ENCODE results near the gene YKT6.

YKT6 gene

DNA sequence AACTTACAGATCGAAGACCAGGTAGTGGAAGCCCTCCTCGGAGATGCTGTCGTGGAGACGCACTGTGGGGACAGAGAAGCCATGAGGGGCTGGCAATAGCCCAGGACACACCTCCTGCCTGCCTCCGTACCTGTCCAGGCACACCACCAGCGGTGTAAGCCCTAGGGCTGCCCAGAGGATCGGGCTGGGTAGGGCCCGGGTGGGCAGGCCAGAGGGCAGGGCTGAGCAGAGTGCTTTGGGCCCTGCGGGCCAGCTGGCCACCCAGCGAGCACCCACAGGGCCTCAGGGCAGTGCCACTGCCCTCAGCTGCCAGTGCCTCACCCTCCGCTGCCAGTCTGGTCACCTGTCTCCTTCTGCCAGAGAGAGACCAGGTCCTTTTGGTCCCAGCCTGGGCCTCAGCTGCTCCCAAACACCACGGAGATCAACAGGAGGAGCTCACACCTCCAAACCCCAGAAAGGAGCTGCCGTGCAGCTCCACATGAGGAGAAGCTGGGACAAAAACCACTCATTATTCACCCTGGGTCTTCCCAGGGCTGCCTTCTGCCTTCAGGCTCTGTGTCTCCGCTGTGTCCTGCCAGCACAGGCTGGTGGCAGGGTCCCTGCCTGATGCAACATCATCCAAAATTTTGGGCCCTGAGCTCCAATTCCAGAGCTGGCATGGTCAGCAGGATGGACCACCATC lies 58.2 kb downstream of the YKT6 start:
- no peak for DNase-seq (ENCODE audit: low read depth in 2 of 2)

DNA sequence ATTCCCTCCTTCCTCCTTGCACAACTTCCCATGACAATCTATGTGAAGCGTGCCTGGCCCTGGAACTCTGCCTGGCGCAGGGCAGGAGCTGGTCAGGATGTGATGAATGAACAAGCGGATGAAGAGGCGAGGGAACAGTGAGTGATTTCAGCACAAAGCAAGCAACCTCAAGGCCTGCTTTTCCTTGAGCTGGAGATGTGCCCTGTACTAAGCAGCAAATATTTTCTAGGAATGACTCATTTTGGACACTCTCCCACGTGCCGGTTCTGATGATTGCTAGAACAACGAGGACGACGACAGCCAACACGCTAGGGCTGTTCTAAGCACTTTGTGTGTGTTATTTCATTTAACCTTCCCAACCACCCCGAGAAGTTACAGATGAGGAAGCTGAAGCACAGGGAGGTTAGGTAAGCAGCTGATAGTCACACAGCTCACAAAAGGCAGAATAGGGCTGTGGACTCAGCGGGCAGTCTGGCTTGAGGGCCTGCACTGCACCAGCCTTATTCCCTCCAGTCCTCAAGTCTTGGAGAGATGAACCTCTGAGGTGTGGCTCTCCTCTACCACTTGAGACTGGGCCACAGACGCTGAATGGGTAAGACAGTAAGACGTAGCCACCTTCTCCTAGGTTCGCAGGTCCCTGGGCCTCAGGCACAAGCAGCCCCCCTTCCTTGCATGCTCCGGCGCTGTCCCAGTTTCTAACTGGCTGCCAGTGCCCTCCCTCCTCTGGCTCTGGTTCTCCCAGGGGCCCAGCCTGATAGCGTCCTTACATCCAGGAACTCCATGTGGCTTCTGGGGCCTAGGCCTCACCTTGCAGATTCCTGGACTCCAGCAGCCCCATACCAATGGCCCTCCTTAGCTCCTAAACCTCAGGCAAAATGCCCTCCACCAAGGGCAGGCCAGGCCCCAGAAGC lies 59.0 kb downstream of the YKT6 start:
- DNase-seq (ENCODE audit: low read depth in 2 of 2) = no peak

DNA sequence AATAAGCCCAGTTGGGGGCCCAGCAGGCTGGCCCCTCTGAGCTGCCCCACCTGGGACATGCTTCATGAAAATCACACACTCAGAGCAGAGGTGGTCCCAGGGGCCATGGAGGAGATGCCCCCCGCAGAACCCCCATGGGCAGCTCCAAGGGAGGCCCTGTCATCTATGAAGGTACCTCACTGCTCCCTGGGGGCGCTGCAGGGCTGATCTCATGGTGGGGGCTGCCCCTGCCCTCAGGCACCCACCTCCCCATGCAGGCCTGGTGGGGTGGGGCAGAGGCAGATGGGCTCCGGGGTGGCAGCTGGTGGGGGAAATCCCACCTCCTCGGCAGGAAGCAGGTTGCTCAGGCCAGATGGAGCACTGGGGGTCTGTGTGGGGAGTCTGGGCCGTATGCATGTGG lies 60.5 kb downstream of the YKT6 start:
- DNase-seq (ENCODE audit: low read depth in 2 of 2) = no peak

DNA sequence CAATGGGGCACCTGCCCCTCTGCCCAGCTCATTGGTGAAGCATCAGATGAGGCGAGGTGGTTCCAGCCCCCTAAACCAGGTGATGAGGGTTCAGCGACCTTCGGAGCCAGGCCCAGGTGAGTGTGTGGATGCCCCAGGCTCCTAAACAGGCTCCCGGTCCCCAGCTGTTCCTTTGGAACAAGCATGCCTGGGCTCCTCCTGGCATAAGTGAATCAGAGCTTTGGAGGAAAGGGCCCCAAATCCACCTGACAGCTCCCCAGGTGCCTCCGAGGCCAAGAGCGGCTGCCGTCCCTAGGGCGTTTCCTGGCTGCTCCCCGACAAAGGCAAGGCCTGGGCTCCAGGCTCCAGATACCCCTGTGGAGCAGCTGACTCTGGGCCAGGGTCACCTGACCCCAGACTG lies 61.3 kb downstream of the YKT6 start:
- no peak for DNase-seq (ENCODE audit: low read depth in 2 of 2)

DNA sequence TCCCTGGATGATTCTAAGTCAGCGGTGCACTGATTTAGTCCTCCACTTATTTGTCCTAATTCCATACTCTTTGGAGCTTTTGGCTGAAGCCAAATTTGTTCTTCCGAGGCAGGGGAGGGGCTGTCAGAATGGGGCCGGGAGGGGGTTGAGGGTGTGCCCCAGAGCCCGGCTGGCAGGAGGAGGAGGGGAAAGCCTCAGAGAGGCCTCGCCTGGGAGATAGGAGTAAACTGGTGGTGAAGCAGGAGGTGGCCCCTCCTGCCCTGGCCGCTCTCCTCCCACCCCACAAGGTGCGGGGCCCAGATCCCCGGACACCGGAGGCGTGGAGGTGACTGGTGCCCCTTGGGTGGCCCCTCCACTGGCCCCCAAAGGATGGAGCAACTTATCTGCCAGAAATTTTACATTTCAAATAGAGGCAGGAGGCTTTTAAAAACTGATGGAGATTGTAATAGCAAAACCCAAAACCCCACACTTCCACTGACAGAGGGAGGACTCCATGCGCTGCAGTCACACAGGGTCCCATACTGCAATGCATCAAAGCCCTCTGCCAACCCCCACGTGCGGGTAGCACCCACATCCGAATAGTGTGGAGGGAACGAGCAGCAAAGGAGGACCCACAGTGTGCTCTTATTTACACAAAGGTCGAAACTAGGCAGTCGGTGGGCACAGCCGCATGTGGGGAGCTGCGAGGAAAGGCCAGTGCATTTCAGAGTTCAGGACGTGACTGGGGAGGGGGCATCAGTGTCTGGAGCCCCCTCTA lies 62.7 kb downstream of the YKT6 start:
- no peak for DNase-seq (ENCODE audit: low read depth in 2 of 2)
